HUES64 (cell line): ENCODE measurements around the gene LGALS7.

Experiments used
- H3K27ac ChIP-seq: 2 replicates; pipeline ENCODE4 v1.7.0; 2013; ENCODE audit warnings: low read depth, low read length, inconsistent platforms
- H3K27me3 ChIP-seq: 2 replicates; pipeline ENCODE4 v1.6.1; 2013; ENCODE audit warnings: mild to moderate bottlenecking, low read length; ENCODE audit not compliant: insufficient read depth
- H3K36me3 ChIP-seq: 2 replicates; pipeline ENCODE4 v1.6.1; 2013; ENCODE audit warnings: mild to moderate bottlenecking, low read length; ENCODE audit not compliant: insufficient read depth
- H3K4me1 ChIP-seq: 2 replicates; pipeline ENCODE4 v1.6.1; 2013; ENCODE audit warnings: mild to moderate bottlenecking, low read length, moderate library complexity; ENCODE audit not compliant: insufficient read depth
- H3K4me3 ChIP-seq: 2 replicates; pipeline ENCODE4 v1.5.1; 2013; ENCODE audit warnings: mild to moderate bottlenecking, low read length, moderate library complexity
- H3K9ac ChIP-seq: 2 replicates; pipeline ENCODE4 v1.6.1; 2013; ENCODE audit warnings: mild to moderate bottlenecking, low read depth, low read length
- H3K9me3 ChIP-seq: 2 replicates; pipeline ENCODE4 v1.6.1; 2013; ENCODE audit warnings: low read depth, low read length; ENCODE audit not compliant: insufficient read depth
- WGBS: fragments of 150-250, 120-280 bp; methylation state at CpG from one replicate; pipeline ENCODE4 v1.1.7; 2013; ENCODE audit warnings: missing lambda C conversion rate; 5-methylcytosine and 5-hydroxymethylcytosine counted together

Gene LGALS7

DNA sequence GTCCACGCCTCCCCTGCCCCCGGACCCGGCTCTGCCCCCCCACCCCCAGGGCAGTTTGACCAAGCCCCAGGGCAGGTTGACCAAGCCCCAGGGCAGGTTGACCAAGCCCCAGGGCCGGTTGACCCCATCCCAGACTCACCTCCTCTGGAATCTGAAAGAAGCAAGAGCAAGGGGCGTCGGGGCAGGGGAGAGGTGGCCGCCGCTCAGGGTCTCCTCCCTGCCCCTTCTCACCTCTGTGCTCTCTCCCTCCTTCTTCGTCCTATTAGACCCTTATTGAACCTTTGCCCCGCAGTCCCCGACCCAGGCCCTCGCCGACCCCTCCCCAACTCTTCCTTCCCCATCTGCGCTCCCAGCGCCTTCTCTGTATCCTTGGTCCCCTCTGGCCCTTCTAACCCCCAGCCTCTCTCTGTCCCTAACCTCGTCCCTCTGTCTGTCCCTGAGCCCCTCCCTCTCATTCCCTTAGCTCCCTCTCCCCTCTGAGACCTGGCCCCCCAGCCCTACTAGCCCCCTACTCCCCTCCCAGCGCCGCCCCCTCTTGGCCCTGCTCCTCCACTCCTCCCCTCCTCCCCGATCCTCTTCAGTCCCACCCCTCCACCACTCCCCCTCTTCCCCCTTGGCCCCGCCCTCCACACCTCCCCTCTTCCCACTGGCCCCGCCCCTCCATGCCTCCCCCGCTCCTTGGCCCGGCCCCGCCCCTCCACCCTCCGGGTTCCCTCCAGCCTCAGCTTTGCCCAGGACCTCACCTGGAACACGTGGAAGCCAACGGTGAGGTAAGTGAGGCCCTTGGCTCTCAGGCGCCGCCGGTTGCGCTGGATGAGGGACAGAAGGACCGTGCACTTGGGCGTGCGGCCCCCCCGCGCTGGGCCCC, 36.7 kb downstream of the LGALS7 start:
- peaks cover 4% of the 10 kb centered on the region; the same call in 1 of the 2 replicates for H3K4me1 ChIP-seq
- H3K9ac ChIP-seq: no peak overlapping the region
- peaks cover 12% of the 10 kb centered on the region for H3K27me3 ChIP-seq
- peak overlapping the region; percentile 56 for H3K4me3 ChIP-seq
- WGBS: 6% methylated on average over 31 of the region's 36 CpGs
- H3K36me3 ChIP-seq: peaks cover 4% of the 10 kb centered on the region
- H3K9me3 ChIP-seq: no peaks in the 10 kb centered on the region
- H3K27ac ChIP-seq: no peak overlapping the region

DNA sequence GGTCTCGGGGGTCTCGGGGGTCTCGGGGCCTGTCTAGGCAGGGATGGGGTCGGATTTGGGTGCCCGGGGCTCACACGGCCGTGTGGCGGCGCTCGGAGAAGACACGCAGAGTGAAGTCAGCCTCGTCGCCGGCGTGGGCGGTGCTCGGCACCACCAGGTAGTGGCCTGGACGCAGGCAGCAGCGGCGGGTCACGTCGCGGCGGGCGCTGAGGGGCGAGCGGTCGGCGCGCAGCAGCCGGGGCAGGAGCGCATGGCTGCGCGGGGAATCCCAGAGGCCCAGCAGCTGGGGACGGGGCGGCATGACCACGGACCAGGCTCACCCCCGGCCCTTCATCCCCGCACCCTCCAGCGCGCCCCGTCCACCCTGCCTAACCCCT, 37.3 kb downstream of the LGALS7 start:
- Histone ChIP-seq H3K27ac (no peak overlapping the region), H3K9me3 (no peaks in the 10 kb centered on the region), H3K9ac (no peak overlapping the region), H3K4me1 (peaks cover 4% of the 10 kb centered on the region; the same call in 1 of the 2 replicates), H3K36me3 (peaks cover 10% of the 10 kb centered on the region), H3K4me3 (peak overlapping the region; percentile 56), H3K27me3 (peaks cover 12% of the 10 kb centered on the region)
- 3% methylated on average over 42 of the region's 42 CpGs for WGBS

DNA sequence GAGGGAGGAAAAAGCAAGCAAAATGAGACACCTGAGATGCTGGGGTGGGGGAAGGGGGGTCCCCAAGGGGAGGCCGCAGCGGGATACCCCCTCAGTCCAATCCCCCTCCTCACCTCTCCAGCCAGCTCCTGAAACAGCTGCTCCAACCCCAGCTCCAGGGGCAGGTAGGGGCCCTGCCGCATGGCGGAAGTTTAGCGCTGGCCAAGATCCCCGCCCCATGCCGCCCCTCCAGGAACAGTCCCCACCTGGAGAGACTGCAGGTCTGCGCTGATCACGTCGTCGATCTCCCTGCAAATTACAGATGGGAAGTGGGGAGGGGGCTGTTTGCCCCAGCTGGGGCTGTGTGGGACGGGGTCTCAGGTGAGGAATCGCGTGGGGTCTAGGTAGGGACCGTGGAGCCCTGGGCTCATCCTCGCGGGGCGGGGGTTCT, 38.0 kb downstream of the LGALS7 start:
- Histone ChIP-seq H3K27ac (no peak overlapping the region; the same call in 1 of the 2 replicates), H3K9me3 (no peaks in the 10 kb centered on the region), H3K4me1 (peaks cover 4% of the 10 kb centered on the region; the same call in 1 of the 2 replicates), H3K27me3 (peaks cover 12% of the 10 kb centered on the region), H3K36me3 (peaks cover 18% of the 10 kb centered on the region), H3K9ac (peak overlapping the region; percentile 57), H3K4me3 (peak overlapping the region; percentile 65)
- WGBS: 6% methylated on average over 12 of the region's 18 CpGs

DNA sequence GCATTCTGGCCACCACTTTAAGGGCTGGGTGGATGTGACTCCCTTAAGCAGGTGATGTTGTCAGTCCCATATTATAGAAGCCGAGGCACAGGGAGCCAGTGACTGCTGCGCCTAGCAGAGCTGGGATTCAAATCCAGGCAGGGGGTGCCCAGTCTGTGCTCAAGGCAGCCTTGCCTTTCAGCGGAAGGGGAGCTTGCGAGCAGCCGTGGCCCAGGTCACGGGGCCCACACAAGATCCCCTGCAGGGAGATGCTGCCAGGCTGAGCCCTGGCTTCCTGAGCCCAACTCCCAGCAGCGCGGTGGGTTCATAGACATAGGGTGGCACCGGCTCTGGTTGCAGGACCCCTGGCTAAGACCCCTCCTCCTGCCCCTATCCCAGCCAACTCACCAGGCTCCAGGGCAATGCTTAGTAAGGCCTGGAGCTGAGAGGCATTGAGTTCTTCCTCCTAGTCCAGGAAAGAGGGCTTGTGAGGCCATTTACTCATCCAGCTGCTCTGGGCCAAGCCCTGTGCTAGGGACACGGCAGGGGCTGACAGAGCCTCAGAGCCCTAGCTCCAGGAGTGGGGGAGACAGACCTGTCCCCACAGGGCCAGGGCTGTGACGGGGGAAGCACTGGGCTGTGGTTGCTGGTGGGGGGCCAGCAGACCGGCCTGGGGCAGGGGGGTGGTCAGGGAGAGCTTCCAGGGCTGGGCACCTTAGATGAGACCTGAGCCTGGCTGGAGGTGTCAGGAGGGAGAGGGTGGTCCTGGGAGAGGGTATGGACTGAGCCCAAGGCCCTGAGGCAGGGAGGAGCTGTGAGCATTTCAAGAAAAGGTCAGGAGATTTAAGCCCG, 38.7 kb downstream of the LGALS7 start:
- Histone ChIP-seq H3K36me3 (peaks cover 24% of the 10 kb centered on the region), H3K4me3 (peak overlapping the region; percentile 65), H3K9ac (peak overlapping the region; percentile 57; the same call in 1 of the 2 replicates), H3K27ac (peak overlapping the region; percentile 4; the same call in 1 of the 2 replicates), H3K4me1 (peaks cover 4% of the 10 kb centered on the region; the same call in 1 of the 2 replicates), H3K9me3 (no peaks in the 10 kb centered on the region), H3K27me3 (peaks cover 12% of the 10 kb centered on the region)
- WGBS: 60% methylated on average over 13 of the region's 13 CpGs

DNA sequence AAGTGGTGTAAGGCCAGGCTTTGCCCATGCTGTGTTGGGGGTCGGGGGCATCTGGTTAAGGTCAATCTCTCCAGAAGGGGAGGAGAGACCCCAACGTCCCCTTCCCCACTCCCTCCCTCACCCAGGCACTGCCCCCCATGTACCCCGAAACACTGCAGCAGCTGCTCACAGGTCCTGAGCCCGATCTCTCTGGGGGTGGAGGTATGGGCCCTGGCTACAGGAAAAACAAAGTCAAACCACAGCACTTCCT, 39.2 kb downstream of the LGALS7 start:
- 64% methylated on average over 2 of the region's 4 CpGs for WGBS
- H3K36me3 ChIP-seq: peaks cover 24% of the 10 kb centered on the region
- no peaks in the 10 kb centered on the region for H3K9me3 ChIP-seq
- peaks cover 4% of the 10 kb centered on the region; the same call in 1 of the 2 replicates for H3K4me1 ChIP-seq
- peaks cover 12% of the 10 kb centered on the region for H3K27me3 ChIP-seq
- H3K27ac ChIP-seq: no peak overlapping the region
- H3K4me3 ChIP-seq: no peak overlapping the region
- H3K9ac ChIP-seq: no peak overlapping the region

DNA sequence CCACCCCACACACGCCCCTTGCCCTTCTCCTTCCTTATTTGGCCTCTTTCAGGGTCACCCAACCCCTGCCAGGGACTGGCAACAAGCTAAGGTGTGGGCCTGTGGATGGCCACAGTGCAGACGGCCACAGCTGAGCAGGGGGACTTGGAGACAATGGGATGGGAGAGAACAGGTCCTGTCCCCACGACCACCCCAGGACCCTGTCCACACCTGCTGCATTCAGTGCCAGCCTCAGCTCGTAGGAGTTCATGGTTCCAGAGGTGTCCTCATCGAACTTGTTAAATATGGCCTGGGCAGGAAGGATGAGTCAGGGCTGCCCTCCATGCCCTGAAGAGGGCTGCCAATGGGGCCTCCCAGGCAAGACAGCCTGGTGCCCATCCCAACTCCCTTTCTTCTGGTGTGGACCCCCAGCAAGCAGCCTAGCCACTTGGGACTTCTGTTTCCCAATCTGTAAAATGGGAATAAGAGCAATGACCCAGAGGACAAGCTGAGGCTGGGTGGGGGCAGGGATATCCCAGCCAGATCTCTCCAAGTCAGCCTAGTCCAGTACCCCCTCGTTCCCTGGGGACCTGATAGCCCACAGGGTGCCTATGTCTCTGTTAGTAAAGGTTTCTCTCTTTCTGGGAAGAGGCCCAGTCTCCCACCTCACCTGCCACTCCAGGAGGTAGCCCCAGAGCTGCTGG, 39.7 kb downstream of the LGALS7 start:
- H3K9me3 ChIP-seq: no peaks in the 10 kb centered on the region
- peaks cover 4% of the 10 kb centered on the region; the same call in 1 of the 2 replicates for H3K4me1 ChIP-seq
- no peak overlapping the region for H3K4me3 ChIP-seq
- H3K36me3 ChIP-seq: peaks cover 28% of the 10 kb centered on the region
- H3K27me3 ChIP-seq: peaks cover 12% of the 10 kb centered on the region
- H3K27ac ChIP-seq: no peak overlapping the region
- WGBS: 88% methylated on average over 6 of the region's 6 CpGs
- H3K9ac ChIP-seq: no peak overlapping the region

DNA sequence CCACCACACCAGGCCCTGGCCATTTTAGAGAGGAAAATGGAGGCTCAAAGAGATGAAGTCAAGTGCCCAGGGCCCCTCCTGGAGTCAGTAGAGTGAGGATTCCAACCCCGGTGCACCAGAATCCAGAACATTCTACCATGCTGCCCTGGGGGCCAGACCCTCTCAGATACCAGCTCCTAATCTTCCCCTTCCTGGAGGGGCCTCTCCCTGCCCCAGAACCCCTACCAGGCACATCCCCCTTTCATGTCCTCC, 40.1 kb downstream of the LGALS7 start:
- no peak overlapping the region for H3K9ac ChIP-seq
- H3K27me3 ChIP-seq: peaks cover 12% of the 10 kb centered on the region
- H3K9me3 ChIP-seq: no peaks in the 10 kb centered on the region
- no peak overlapping the region for H3K27ac ChIP-seq
- no peak overlapping the region for H3K4me3 ChIP-seq
- WGBS: 90% methylated on average over 1 of the region's 1 CpG
- H3K36me3 ChIP-seq: peaks cover 31% of the 10 kb centered on the region
- H3K4me1 ChIP-seq: peaks cover 4% of the 10 kb centered on the region; the same call in 1 of the 2 replicates

DNA sequence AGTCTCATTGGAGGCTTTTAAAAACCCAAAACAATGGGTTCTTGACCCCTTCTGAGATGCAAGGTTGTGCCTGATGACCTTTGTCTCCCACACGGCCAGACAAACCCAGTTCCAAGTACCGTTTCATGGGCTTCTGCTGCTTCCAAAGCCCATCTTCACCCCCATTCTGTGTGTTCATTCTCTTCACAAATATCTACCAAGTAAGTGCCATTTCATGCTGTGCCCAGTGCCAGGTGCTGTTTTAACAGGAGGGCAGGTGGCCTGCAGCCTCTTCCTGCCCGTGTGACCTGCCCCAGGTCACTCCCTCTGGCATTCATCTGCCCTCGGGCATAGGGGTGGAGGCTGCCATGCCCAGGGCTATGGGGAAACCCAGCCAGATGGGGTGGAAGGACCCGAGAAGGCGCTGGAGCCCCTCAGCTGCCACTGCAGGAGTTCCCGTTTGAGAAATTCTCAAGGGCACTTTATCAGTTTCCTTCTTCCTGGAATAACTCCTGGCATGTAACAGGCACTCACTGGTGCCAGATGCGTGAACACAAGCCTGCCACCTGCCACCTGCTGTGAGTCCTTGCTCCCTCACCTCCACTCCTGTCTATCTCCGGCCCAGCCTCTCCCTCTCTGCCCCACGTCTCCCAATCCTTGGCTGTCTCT, 41.5 kb downstream of the LGALS7 start:
- H3K27ac ChIP-seq: no peak overlapping the region
- peaks cover 45% of the 10 kb centered on the region for H3K36me3 ChIP-seq
- 91% methylated on average over 10 of the region's 10 CpGs for WGBS
- H3K9me3 ChIP-seq: no peaks in the 10 kb centered on the region
- peaks cover 4% of the 10 kb centered on the region; the same call in 1 of the 2 replicates for H3K4me1 ChIP-seq
- H3K27me3 ChIP-seq: peaks cover 4% of the 10 kb centered on the region; the same call in 1 of the 2 replicates
- no peak overlapping the region for H3K9ac ChIP-seq
- no peak overlapping the region for H3K4me3 ChIP-seq

DNA sequence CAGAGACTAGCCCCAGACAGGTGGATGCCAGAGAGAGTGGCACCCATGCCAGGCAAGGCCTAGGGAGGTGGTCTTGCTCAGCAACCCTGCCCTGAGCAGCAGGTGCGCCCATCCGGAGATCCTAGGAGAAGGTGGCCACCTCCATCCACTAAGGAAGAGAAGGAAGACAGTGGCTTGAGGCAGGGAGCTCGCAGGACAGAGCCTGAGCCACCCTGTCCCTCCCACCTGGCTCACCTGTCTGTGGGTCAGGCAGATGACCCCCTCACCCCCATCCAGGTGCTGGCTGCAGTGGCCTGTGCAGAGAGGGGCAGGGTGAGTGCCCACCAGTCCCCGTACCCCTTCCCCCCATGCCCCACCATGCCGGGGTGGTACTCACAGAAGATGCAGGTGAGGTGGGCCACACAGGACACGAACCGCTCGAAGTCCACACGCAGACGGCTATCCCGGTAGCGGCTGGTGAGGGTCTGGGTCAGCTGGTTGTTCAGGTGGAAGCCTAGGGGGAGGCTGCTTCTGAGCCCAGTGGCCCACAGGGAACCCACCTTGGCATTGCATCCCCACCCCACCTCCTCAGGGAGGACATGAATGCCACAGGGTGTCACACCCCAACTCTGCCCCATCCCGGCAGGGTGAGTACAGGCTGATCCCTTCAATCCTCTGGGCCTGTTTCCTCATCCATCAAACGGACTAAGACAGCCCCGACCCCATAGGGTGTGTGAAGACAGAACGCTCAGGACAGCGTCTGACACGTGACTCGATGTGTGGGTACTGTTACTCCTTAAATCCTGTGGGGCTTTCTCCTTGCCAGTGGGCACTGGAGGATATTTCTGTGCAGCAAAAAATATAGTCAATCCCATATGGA, 42.4 kb downstream of the LGALS7 start:
- Histone ChIP-seq H3K36me3 (peaks cover 53% of the 10 kb centered on the region), H3K27ac (no peak overlapping the region), H3K9me3 (no peaks in the 10 kb centered on the region), H3K27me3 (no peaks in the 10 kb centered on the region), H3K4me3 (no peak overlapping the region), H3K9ac (no peak overlapping the region), H3K4me1 (peaks cover 4% of the 10 kb centered on the region; the same call in 1 of the 2 replicates)
- 97% methylated on average over 19 of the region's 19 CpGs for WGBS

DNA sequence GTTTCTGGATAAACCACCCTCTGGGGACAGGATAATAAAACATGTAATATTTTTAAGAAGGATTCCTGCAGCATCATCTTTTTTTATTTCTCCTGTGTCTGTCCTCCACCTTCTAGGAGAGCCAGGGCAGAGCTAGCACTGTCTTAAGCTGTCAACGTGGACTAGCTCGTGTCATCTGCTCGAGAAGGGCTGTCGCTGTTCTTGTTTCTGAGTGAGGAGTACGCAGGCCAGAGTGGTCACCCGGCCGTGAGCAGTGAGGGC, 42.9 kb downstream of the LGALS7 start:
- Histone ChIP-seq H3K9me3 (no peaks in the 10 kb centered on the region), H3K4me1 (peaks cover 4% of the 10 kb centered on the region; the same call in 1 of the 2 replicates), H3K27me3 (no peaks in the 10 kb centered on the region), H3K9ac (no peak overlapping the region), H3K4me3 (no peak overlapping the region), H3K27ac (no peak overlapping the region), H3K36me3 (peaks cover 59% of the 10 kb centered on the region)
- WGBS: 95% methylated on average over 7 of the region's 7 CpGs
